ENCODE data around the gene WWC2.
A peak's percentile ranks its signal among the peaks of the same experiment; 100 is the strongest.

The WWC2 gene

DNA sequence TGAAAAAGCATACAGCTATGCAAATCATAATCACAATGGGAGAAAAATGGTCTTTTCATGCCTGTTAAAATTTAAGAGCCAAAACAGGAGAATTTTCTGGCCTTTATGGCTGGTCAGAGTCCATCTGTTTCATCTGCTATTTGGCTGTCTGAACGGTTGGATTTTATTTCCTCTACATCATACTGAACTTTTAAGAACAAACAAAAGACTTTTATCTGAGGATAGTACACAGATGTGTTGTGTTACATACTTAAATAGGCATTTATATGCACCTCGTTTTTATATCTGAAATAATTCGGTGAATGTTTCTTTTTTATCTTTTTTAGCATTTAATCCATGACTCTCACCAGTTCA is 18.0 kb upstream of the WWC2 start:
- H3K9me3 ChIP-seq (ENCODE audit: control insufficient read depth, low read depth, low read length): no peaks in the 10 kb centered on the region
- no peak overlapping the region for H3K27ac ChIP-seq (ENCODE audit: low read length)
- no peak overlapping the region for H3K4me3 ChIP-seq (ENCODE audit: low read length)
- H3K36me3 ChIP-seq (ENCODE audit: control insufficient read depth, low read depth, low read length): no peaks in the 10 kb centered on the region
- peaks cover 7% of the 10 kb centered on the region for H3K4me1 ChIP-seq (ENCODE audit: control insufficient read depth, low read depth, low read length)
- no peaks in the 10 kb centered on the region for H3K27me3 ChIP-seq (ENCODE audit: control insufficient read depth, insufficient read depth, low read length)
- H3K9ac ChIP-seq (ENCODE audit: low read length): no peak overlapping the region

GRCh38 chr4:183082053-183082452 is 17.0 kb upstream of the WWC2 start:
- no peaks in the 10 kb centered on the region for H3K27me3 ChIP-seq (ENCODE audit: control insufficient read depth, insufficient read depth, low read length)
- H3K27ac ChIP-seq (ENCODE audit: low read length): no peak overlapping the region
- no peaks in the 10 kb centered on the region for H3K36me3 ChIP-seq (ENCODE audit: control insufficient read depth, low read depth, low read length)
- H3K9ac ChIP-seq (ENCODE audit: low read length): no peak overlapping the region
- peaks cover 7% of the 10 kb centered on the region for H3K4me1 ChIP-seq (ENCODE audit: control insufficient read depth, low read depth, low read length)
- no peak overlapping the region for H3K4me3 ChIP-seq (ENCODE audit: low read length)
- H3K9me3 ChIP-seq (ENCODE audit: control insufficient read depth, low read depth, low read length): no peaks in the 10 kb centered on the region

GRCh38 chr4:183094393-183095198 is 4.5 kb upstream of the WWC2 start:
- Histone ChIP-seq H3K27ac (ENCODE audit: low read length) (no peak overlapping the region), H3K4me3 (ENCODE audit: low read length) (no peak overlapping the region), H3K27me3 (ENCODE audit: control insufficient read depth, insufficient read depth, low read length) (peaks cover 17% of the 10 kb centered on the region), H3K9me3 (ENCODE audit: control insufficient read depth, low read depth, low read length) (no peaks in the 10 kb centered on the region), H3K4me1 (ENCODE audit: control insufficient read depth, low read depth, low read length) (peaks cover 10% of the 10 kb centered on the region), H3K9ac (ENCODE audit: low read length) (no peak overlapping the region), H3K36me3 (ENCODE audit: control insufficient read depth, low read depth, low read length) (no peaks in the 10 kb centered on the region)

DNA sequence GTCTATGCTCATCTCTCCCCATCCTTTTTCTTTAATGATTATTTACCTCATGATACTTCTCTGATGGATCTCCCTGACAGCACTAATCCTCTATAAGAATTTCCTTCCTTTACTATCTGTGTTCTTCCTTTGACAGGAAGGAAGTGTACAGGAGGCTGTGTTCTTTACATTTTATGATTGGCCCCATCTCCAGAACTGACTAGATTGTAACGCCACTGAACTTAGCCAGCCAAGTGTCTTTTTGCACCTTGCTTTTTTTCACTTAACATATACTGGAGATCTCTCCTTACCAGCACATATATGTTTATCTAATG is 3.9 kb upstream of the WWC2 start:
- Histone ChIP-seq H3K9ac (ENCODE audit: low read length) (no peak overlapping the region), H3K36me3 (ENCODE audit: control insufficient read depth, low read depth, low read length) (no peaks in the 10 kb centered on the region), H3K4me1 (ENCODE audit: control insufficient read depth, low read depth, low read length) (peaks cover 10% of the 10 kb centered on the region), H3K9me3 (ENCODE audit: control insufficient read depth, low read depth, low read length) (no peaks in the 10 kb centered on the region), H3K27ac (ENCODE audit: low read length) (no peak overlapping the region), H3K4me3 (ENCODE audit: low read length) (no peak overlapping the region), H3K27me3 (ENCODE audit: control insufficient read depth, insufficient read depth, low read length) (peaks cover 17% of the 10 kb centered on the region)

DNA sequence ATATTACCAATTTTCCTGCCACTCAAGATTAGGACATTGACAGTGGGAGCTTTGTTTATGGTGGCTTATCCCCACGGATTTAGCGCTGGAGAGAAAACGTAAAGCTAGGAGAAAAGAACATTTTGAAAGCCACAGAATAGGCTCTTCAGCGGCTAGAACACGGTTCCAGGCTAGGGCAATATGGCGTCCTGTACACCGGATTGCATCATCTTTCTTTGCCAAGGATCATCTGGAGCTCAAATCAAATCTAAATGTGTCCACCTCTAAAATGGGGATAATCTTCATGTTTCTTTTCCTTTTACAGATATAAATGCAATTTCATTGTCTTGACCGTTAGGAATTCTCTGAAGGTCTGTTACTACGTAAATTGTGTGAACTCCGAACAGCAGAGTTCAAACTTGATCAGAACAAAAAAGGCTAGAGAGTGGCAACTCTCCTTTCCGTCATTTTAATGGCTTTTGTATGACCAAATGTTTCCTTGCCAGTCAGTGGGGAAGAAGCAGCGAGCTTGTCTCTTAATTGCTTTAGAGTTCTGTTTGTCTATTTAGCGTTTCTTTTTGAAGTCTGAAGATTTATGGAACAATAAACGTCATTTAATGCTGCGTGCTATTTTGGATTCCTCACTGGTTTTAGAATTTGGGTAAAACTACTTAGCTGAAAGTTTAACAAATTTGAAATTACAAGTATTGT is 2.6 kb upstream of the WWC2 start:
- peak overlapping the region; percentile 86 for H3K4me3 ChIP-seq (ENCODE audit: low read length)
- peak overlapping the region; percentile 92 for H3K9ac ChIP-seq (ENCODE audit: low read length)
- peak overlapping the region; percentile 6 for H3K27ac ChIP-seq (ENCODE audit: low read length)
- H3K4me1 ChIP-seq (ENCODE audit: control insufficient read depth, low read depth, low read length): peaks cover 18% of the 10 kb centered on the region
- H3K36me3 ChIP-seq (ENCODE audit: control insufficient read depth, low read depth, low read length): no peaks in the 10 kb centered on the region
- H3K9me3 ChIP-seq (ENCODE audit: control insufficient read depth, low read depth, low read length): no peaks in the 10 kb centered on the region
- peaks cover 17% of the 10 kb centered on the region for H3K27me3 ChIP-seq (ENCODE audit: control insufficient read depth, insufficient read depth, low read length)

DNA sequence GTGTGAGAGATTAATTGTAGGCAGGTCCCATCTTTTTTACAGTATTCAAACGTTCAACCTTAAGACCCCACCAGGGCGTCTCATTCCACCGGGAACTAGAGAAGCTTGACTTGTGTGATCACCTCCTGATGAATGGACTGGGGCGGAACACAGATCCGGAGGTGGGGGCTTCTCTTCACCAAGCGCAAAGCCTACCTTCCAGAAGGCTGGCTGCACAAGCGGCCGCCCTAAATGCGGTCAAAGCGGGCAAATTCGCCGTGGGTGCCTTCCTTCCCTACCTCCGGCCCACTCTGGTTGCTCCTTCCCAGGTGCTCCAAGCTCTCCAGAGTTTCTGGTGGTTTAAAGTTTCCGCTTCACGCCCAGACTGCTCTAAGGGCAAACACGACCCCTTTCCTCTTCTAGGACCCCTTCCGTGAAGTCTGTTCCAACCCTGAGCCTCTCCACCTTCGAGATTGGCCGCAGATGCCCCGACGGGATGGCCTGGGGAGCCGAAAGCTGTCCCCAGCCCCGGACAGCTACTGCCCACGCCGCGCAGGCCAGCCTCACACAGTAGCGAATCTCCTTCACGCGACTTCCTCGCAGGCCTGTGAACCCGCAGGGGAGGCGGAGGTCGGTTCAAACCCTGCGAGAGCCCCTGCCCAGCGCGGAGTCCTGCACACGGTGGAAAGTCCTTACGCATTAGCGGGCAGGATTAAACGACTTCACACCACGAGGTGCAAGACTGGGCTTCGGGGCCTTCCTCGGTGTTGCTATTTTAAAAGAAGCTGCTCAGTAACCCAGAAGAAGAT is 1.6 kb upstream of the WWC2 start:
- H3K27ac ChIP-seq (ENCODE audit: low read length): peak overlapping the region; percentile 24
- H3K4me3 ChIP-seq (ENCODE audit: low read length): peak overlapping the region; percentile 86
- peaks cover 17% of the 10 kb centered on the region for H3K27me3 ChIP-seq (ENCODE audit: control insufficient read depth, insufficient read depth, low read length)
- H3K4me1 ChIP-seq (ENCODE audit: control insufficient read depth, low read depth, low read length): peaks cover 28% of the 10 kb centered on the region
- H3K9me3 ChIP-seq (ENCODE audit: control insufficient read depth, low read depth, low read length): no peaks in the 10 kb centered on the region
- H3K36me3 ChIP-seq (ENCODE audit: control insufficient read depth, low read depth, low read length): no peaks in the 10 kb centered on the region
- H3K9ac ChIP-seq (ENCODE audit: low read length): peak overlapping the region; percentile 92

- H3K9me3 ChIP-seq (ENCODE audit: control insufficient read depth, low read depth, low read length): no peaks in the 10 kb centered on the region
- peak overlapping the region; percentile 86 for H3K4me3 ChIP-seq (ENCODE audit: low read length)
- H3K36me3 ChIP-seq (ENCODE audit: control insufficient read depth, low read depth, low read length): no peaks in the 10 kb centered on the region
- H3K27ac ChIP-seq (ENCODE audit: low read length): peak overlapping the region; percentile 82
- peaks cover 17% of the 10 kb centered on the region for H3K27me3 ChIP-seq (ENCODE audit: control insufficient read depth, insufficient read depth, low read length)
- H3K9ac ChIP-seq (ENCODE audit: low read length): peak overlapping the region; percentile 92
- H3K4me1 ChIP-seq (ENCODE audit: control insufficient read depth, low read depth, low read length): peaks cover 32% of the 10 kb centered on the region
These were observed 886 bp upstream of the WWC2 start for GRCh38 chr4:183098019-183098722.

GRCh38 chr4:183099537-183100297 is 660 bp downstream of the WWC2 start:
- Histone ChIP-seq H3K9me3 (ENCODE audit: control insufficient read depth, low read depth, low read length) (no peaks in the 10 kb centered on the region), H3K27me3 (ENCODE audit: control insufficient read depth, insufficient read depth, low read length) (peaks cover 17% of the 10 kb centered on the region), H3K4me1 (ENCODE audit: control insufficient read depth, low read depth, low read length) (peaks cover 37% of the 10 kb centered on the region), H3K4me3 (ENCODE audit: low read length) (peak overlapping the region; percentile 86), H3K27ac (ENCODE audit: low read length) (peak overlapping the region; percentile 52), H3K9ac (ENCODE audit: low read length) (peak overlapping the region; percentile 75), H3K36me3 (ENCODE audit: control insufficient read depth, low read depth, low read length) (no peaks in the 10 kb centered on the region)

DNA sequence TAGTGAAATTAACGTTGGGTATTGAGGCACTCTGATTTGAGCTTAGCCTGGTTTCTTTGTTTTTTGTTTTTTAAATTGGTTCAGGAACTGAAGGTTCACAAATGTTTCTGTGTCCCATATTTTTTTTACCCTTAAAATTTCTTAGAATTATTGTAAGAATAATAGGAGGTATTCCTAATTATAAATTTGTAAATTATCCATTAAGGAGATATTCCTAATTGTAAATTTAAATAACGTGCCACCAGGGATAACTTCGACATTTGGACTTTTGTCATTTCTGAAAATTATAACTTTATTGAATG is 1.2 kb downstream of the WWC2 start:
- Histone ChIP-seq H3K4me3 (ENCODE audit: low read length) (peak overlapping the region; percentile 86), H3K9me3 (ENCODE audit: control insufficient read depth, low read depth, low read length) (no peaks in the 10 kb centered on the region), H3K4me1 (ENCODE audit: control insufficient read depth, low read depth, low read length) (peaks cover 42% of the 10 kb centered on the region), H3K36me3 (ENCODE audit: control insufficient read depth, low read depth, low read length) (no peaks in the 10 kb centered on the region), H3K27me3 (ENCODE audit: control insufficient read depth, insufficient read depth, low read length) (peaks cover 17% of the 10 kb centered on the region), H3K27ac (ENCODE audit: low read length) (peak overlapping the region; percentile 52), H3K9ac (ENCODE audit: low read length) (peak overlapping the region; percentile 75)

- Histone ChIP-seq H3K4me3 (ENCODE audit: low read length) (peak overlapping the region; percentile 86), H3K27me3 (ENCODE audit: control insufficient read depth, insufficient read depth, low read length) (peaks cover 17% of the 10 kb centered on the region), H3K36me3 (ENCODE audit: control insufficient read depth, low read depth, low read length) (no peaks in the 10 kb centered on the region), H3K4me1 (ENCODE audit: control insufficient read depth, low read depth, low read length) (peaks cover 46% of the 10 kb centered on the region), H3K9ac (ENCODE audit: low read length) (peak overlapping the region; percentile 75), H3K9me3 (ENCODE audit: control insufficient read depth, low read depth, low read length) (no peaks in the 10 kb centered on the region), H3K27ac (ENCODE audit: low read length) (no peak overlapping the region)
These were observed 1.8 kb downstream of the WWC2 start for GRCh38 chr4:183100827-183101226.
